HEK293 (cell line): ENCODE data around the gene ADGRL1.
A peak's percentile ranks its signal among the peaks of the same experiment; 100 is the strongest.

ENCODE experiments used
- CTCF ChIA-PET: fragments of 350-600 bp; formaldehyde crosslinking; extraction: SDS; loops from one replicate; lab custom pipeline; 2021; ENCODE audit warnings: antibody characterized with exemption; lab: Yijun Ruan, JAX
- POLR2A ChIA-PET: fragments of 300-600 bp; formaldehyde crosslinking; extraction: SDS; loops from one replicate; lab custom pipeline; 2020; ENCODE audit warnings: antibody characterized with exemption, inconsistent platforms; lab: Yijun Ruan, JAX
- H3K27ac ChIP-seq: fragments of 200-500 bp; sonication (Bioruptor generic); 2 replicates; pipeline ENCODE4 v1.5.1; 2014; ENCODE audit warnings: low read depth, low read length, control low read depth, inconsistent platforms; ENCODE audit errors: extremely low read depth
- H3K36me3 ChIP-seq, 2 experiments: fragments of 200-500 bp in 1 of 2; sonication (Bioruptor generic) in 1 of 2; 1 replicate in 1 of 2; 2 replicates in 1 of 2; pipeline ENCODE4 v1.5.1; 2014 to 2017; ENCODE audit warnings: inconsistent platforms in 2 of 2, low read length in 2 of 2; ENCODE audit not compliant: control insufficient read depth in 2 of 2, insufficient read depth in 1 of 2
- H3K4me1 ChIP-seq: fragments of 200-500 bp; sonication (Bioruptor generic); 2 replicates; pipeline ENCODE4 v1.5.1; 2014; ENCODE audit warnings: mild to moderate bottlenecking, low read length, inconsistent platforms; ENCODE audit not compliant: control insufficient read depth, insufficient read depth
- H3K4me3 ChIP-seq: 2 replicates; pipeline ENCODE4 v1.5.1; 2011; ENCODE audit warnings: low read depth, mild to moderate bottlenecking, control low read depth, low read length, moderate library complexity
- H3K9me3 ChIP-seq: fragments of 200-500 bp; sonication (Bioruptor generic); 2 replicates; pipeline ENCODE4 v1.5.1; 2014; ENCODE audit warnings: low read depth, low read length, inconsistent platforms; ENCODE audit not compliant: control insufficient read depth, insufficient read depth
- EGR2 ChIP-seq: fragments of 450-650 bp; formaldehyde crosslinking; IDR thresholded peaks from 2 replicates; pipeline ENCODE4 v1.5.1; 2016; ENCODE audit warnings: low read depth, missing biosample characterization, missing genetic modification characterization
- GLI4 ChIP-seq: fragments of 450-650 bp; formaldehyde crosslinking; IDR thresholded peaks from 2 replicates; pipeline ENCODE4 v1.5.1; 2016; ENCODE audit warnings: missing biosample characterization, missing genetic modification characterization
- GLIS1 ChIP-seq: fragments of 450-650 bp; formaldehyde crosslinking; IDR thresholded peaks from 2 replicates; pipeline ENCODE4 v1.5.1; 2016; ENCODE audit warnings: missing biosample characterization, missing genetic modification characterization
- GLIS2 ChIP-seq: fragments of 450-650 bp; formaldehyde crosslinking; IDR thresholded peaks from 2 replicates; pipeline ENCODE4 v1.5.1; 2016; ENCODE audit warnings: missing biosample characterization, missing genetic modification characterization
- KLF1 ChIP-seq: fragments of 450-650 bp; formaldehyde crosslinking; IDR thresholded peaks from 2 replicates; pipeline ENCODE4 v1.5.1; 2016; ENCODE audit warnings: missing biosample characterization, missing genetic modification characterization
- REPIN1 ChIP-seq: fragments of 450-650 bp; formaldehyde crosslinking; IDR thresholded peaks from 2 replicates; pipeline ENCODE4 v1.5.1; 2017; ENCODE audit warnings: missing biosample characterization, missing genetic modification characterization, low read depth
- TSHZ1 ChIP-seq: fragments of 450-650 bp; formaldehyde crosslinking; IDR thresholded peaks from 2 replicates; pipeline ENCODE4 v1.5.1; 2016; ENCODE audit warnings: missing biosample characterization, missing genetic modification characterization, borderline replicate concordance
- ZBTB17 ChIP-seq: fragments of 450-650 bp; formaldehyde crosslinking; IDR thresholded peaks from 2 replicates; pipeline ENCODE4 v1.5.1; 2016; ENCODE audit warnings: missing biosample characterization, missing genetic modification characterization
- ZBTB21 ChIP-seq: fragments of 450-650 bp; formaldehyde crosslinking; IDR thresholded peaks from 2 replicates; pipeline ENCODE4 v1.5.1; 2017; ENCODE audit warnings: missing biosample characterization, missing genetic modification characterization
- ZBTB6 ChIP-seq: fragments of 450-650 bp; formaldehyde crosslinking; IDR thresholded peaks from 2 replicates; pipeline ENCODE4 v1.5.1; 2017; ENCODE audit warnings: missing biosample characterization, missing genetic modification characterization
- ZBTB7A ChIP-seq: fragments of 450-650 bp; formaldehyde crosslinking; IDR thresholded peaks from 2 replicates; pipeline ENCODE4 v1.5.1; 2016; ENCODE audit warnings: low read depth, missing biosample characterization, missing genetic modification characterization
- ZFHX2 ChIP-seq: fragments of 450-650 bp; formaldehyde crosslinking; conservative IDR thresholded peaks from 2 replicates; pipeline ENCODE4 v1.5.1; 2016; ENCODE audit warnings: missing biosample characterization, missing genetic modification characterization
- ZIC2 ChIP-seq: fragments of 450-650 bp; formaldehyde crosslinking; IDR thresholded peaks from 2 replicates; pipeline ENCODE4 v1.5.1; 2016; ENCODE audit warnings: missing biosample characterization, missing genetic modification characterization
- ZNF10 ChIP-seq: fragments of 450-650 bp; formaldehyde crosslinking; IDR thresholded peaks from 2 replicates; pipeline ENCODE4 v1.5.1; 2017; ENCODE audit warnings: missing biosample characterization, missing genetic modification characterization
- ZNF114 ChIP-seq: fragments of 450-650 bp; formaldehyde crosslinking; IDR thresholded peaks from 2 replicates; pipeline ENCODE4 v1.5.0; 2017; ENCODE audit warnings: missing biosample characterization, missing genetic modification characterization
- ZNF133 ChIP-seq: fragments of 450-650 bp; formaldehyde crosslinking; IDR thresholded peaks from 2 replicates; pipeline ENCODE4 v1.5.1; 2016; ENCODE audit warnings: missing biosample characterization, missing genetic modification characterization
- ZNF221 ChIP-seq: fragments of 450-650 bp; formaldehyde crosslinking; IDR thresholded peaks from 2 replicates; pipeline ENCODE4 v1.5.1; 2017; ENCODE audit warnings: missing biosample characterization, missing genetic modification characterization, borderline replicate concordance
- ZNF426 ChIP-seq: fragments of 450-650 bp; formaldehyde crosslinking; IDR thresholded peaks from 2 replicates; pipeline ENCODE4 v1.5.1; 2017; ENCODE audit warnings: missing biosample characterization, missing genetic modification characterization, mild to moderate bottlenecking, inconsistent platforms, moderate library complexity
- ZNF48 ChIP-seq: fragments of 450-650 bp; formaldehyde crosslinking; IDR thresholded peaks from 2 replicates; pipeline ENCODE4 v1.5.1; 2016; ENCODE audit warnings: missing biosample characterization, missing genetic modification characterization
- ZNF530 ChIP-seq: fragments of 450-650 bp; formaldehyde crosslinking; IDR thresholded peaks from 2 replicates; pipeline ENCODE4 v1.5.1; 2016; ENCODE audit warnings: low read depth, missing biosample characterization, missing genetic modification characterization
- ZNF549 ChIP-seq: fragments of 450-650 bp; IDR thresholded peaks from 2 replicates; pipeline ENCODE4 v1.5.1; 2018; ENCODE audit warnings: missing biosample characterization, missing genetic modification characterization, mild to moderate bottlenecking, inconsistent platforms, moderate library complexity
- ZNF623 ChIP-seq: fragments of 450-650 bp; formaldehyde crosslinking; IDR thresholded peaks from 2 replicates; pipeline ENCODE4 v1.5.1; 2016; ENCODE audit warnings: missing biosample characterization, missing genetic modification characterization
- ZNF626 ChIP-seq: fragments of 450-650 bp; sonication (Bioruptor Pico); formaldehyde crosslinking; IDR thresholded peaks from 2 replicates; pipeline ENCODE4 v1.5.1; 2018; ENCODE audit warnings: missing biosample characterization, missing genetic modification characterization, inconsistent platforms
- ZNF639 ChIP-seq: fragments of 450-650 bp; formaldehyde crosslinking; IDR thresholded peaks from 2 replicates; pipeline ENCODE4 v1.5.1; 2016; ENCODE audit warnings: missing biosample characterization, missing genetic modification characterization
- ZNF791 ChIP-seq: fragments of 450-650 bp; formaldehyde crosslinking; IDR thresholded peaks from 2 replicates; pipeline ENCODE4 v1.5.1; 2016; ENCODE audit warnings: missing biosample characterization, missing genetic modification characterization

ADGRL1 gene

GRCh38 chr19:14167576-14168138 is 38.3 kb downstream of the ADGRL1 start:
- Histone ChIP-seq H3K36me3 (peaks cover 10 to 51% of the 10 kb centered on the region in 2 experiments; a peak in 2 of 3 replicates), H3K27ac (no peak overlapping the region), H3K4me1 (no peaks in the 10 kb centered on the region)
- CTCF ChIA-PET, result no interaction called here
- TF ChIP-seq ZBTB21 (tag by site-specific recombination) (no peak), ZNF549 (tag by site-specific recombination) (no peak), ZNF10 (tag by site-specific recombination) (no peak), GLI4 (no peak), ZNF221 (tag by site-specific recombination) (no peak), ZBTB6 (tag by site-specific recombination) (no peak), ZNF48 (tag by site-specific recombination) (no peak), ZNF426 (tag by site-specific recombination) (no peak), KLF1 (tag by site-specific recombination) (peak; percentile 91), ZNF791 (tag by site-specific recombination) (no peak), ZBTB7A (tag by site-specific recombination) (no peak), EGR2 (tag by site-specific recombination) (peak; percentile 45; the same call in 1 of the 2 replicates), ZBTB17 (tag by site-specific recombination) (no peak), ZNF626 (tag by site-specific recombination) (no peak), GLIS2 (no peak), ZNF114 (tag by site-specific recombination) (no peak), ZNF623 (tag by site-specific recombination) (no peak), REPIN1 (no peak), ZIC2 (tag by site-specific recombination) (no peak), TSHZ1 (tag by site-specific recombination) (no peak), GLIS1 (no peak), ZNF639 (no peak), ZNF530 (tag by site-specific recombination) (no peak), ZNF133 (tag by site-specific recombination) (no peak), ZFHX2 (tag by site-specific recombination) (peak; percentile 69)
- TF ChIP-seq, all 188 proteins: peak for 3
- POLR2A ChIA-PET, result no interaction called here
- H3K4me3 ChIP-seq, result no peak overlapping the region
- no peaks in the 10 kb centered on the region for H3K9me3 ChIP-seq
